Measurements from ENCODE around the gene TLR10.
"Not testable (repeated sequence)": the region's sequence is repeated elsewhere in the genome, so short reads cannot be mapped to it uniquely, and the experiment has no call there.

GRCh38 chr4:38806251-38806650 lies 23.5 kb upstream of the TLR10 start:
- not testable (repeated sequence) for TF ChIP-seq CTCF (IDR thresholded peaks at IDR 0.05 in 4 of 5, conservative IDR thresholded peaks at IDR 0.05 in 1 of 5); POLR2A (IDR thresholded peaks at IDR 0.05)
